Nasal cavity respiratory epithelium epithelial cell of viscerocranial mucosa (primary cell): ENCODE measurements around the gene ZNF580. TPM values are rescaled to one million over a fixed set of nuclear protein-coding genes. Genes with fewer than 3 reads are reported as not detected.

ENCODE experiments used
- total RNA-seq: library from RNA; depleted of rRNA; stranded (reverse); fragments of >200 nt; gene quantifications from 2 replicates; pipeline ENCODE4 v1.2.3, GENCODE V29; 2014

ZNF580 gene
- total RNA-seq, result 3.1 and 4.6 TPM in 2 replicates

DNA sequence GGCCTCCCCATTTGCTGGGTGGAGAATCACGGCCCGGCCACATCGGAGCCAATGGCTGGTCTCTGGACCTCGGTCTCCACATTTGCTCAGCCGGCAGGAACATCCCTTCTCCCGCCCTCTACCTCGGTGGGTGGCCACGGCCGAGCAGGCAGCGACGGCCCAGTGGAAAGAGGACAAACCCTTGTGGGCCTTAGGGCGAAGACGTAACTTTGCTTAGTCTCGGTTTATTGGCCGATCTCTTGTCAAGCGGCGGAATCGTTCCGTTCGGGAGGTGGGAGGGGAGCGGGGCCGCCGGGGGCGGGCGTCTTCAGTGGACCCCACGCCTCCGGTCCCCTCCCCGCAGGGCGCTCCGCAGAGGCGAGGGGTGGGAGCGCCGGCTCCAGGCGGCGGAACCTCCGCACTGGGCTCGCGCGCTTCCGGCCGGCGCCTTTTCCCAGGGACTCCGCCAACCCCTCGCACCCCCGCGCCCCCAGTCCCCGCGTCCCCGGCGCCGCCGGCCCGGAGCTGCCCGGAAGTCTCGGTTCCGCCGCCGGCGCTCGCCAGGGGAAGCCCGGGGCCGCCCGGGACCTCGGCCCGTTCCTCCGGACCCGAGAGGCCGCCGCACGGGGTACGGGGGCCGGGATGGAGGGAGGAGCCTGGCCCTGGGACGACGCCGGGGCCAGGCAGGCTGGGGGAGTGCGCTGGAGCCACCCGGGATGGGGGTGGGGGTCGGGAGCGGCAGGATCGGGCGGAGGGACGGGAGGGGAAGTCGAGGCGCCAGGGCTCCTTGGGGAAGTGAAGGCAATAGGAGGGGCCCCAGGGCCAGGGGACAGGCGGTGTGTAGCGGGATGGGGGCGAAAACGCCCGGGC lies at the start of gene ZNF580:
ZNF580 (plus strand) TSS at position 426 of the 849 bp plus-strand sequence. CDS start 1,507 bp downstream, outside the sequence.

GRCh38 chr19:55599468-55599841 lies 41.3 kb upstream of the ZNF580 start, which contains the start of gene FIZ1:
FIZ1 (minus strand) TSS chr19:55599517; CDS start chr19:55597865, 1,652 bp downstream.

GRCh38 chr19:55599842-55600661 lies 40.8 kb upstream of the ZNF580 start, which contains the start of gene ZNF524:
ZNF524 (plus strand) TSS chr19:55600288; CDS start chr19:55602113, 1,825 bp downstream.

GRCh38 chr19:55605637-55606470 lies 34.9 kb upstream of the ZNF580 start, which contains the start of gene ZNF865:
ZNF865 (plus strand) TSS chr19:55605647; CDS start chr19:55613619, 7,972 bp downstream.

GRCh38 chr19:55624109-55625003 lies 16.4 kb upstream of the ZNF580 start, which contains the start of gene ZNF784:
ZNF784 (minus strand) TSS chr19:55624566; CDS start chr19:55624561, 5 bp downstream.

DNA sequence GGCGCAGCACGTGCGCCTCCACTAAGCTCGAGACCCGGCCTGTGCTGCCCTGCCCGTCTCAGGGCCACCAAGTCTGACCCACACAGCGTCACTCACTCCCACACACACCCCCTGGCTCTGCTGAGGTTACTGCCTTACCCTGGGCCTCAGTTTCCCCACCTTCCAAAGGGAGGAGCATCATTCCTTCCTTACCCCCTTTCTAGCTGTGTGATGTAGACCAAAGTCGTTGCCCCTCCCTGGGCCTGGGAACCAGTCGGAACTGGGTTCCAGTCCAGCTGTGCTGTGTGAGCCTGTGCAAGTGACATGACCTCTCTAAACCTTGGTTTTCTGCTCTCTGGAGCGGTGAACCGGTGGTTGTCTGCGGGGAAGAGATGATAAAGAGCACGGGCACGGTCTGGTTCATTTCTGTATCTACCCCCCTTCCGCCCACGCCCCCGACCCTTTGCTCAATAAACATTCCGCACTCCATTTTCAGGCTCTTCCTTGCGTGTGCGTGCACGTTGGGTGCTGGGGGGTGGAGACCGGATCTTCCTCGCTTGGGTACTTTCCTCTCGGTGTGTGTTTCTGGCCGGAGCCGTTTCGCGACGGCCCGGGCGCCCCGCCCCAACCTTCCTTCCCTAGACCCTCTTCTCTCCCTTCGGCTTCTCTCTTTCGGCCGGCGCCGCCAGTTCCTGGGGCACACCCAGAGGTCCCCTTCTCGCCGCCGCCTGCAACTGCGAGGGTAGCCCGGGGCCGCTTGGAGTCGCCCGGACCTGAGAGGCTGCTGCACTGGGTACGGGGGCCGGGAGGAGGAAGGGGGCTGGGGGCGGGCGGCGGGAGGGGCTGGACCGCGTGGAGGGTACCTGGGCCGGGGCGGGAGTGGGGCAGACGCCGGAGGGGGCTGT lies 2.4 kb downstream of the ZNF580 start, which contains the start of gene ZNF581:
ZNF581 (plus strand) TSS at position 647 of the 884 bp plus-strand sequence. CDS start 923 bp downstream, outside the sequence.

GRCh38 chr19:55647732-55648584 lies 7.2 kb downstream of the ZNF580 start, which contains the start of gene CCDC106:
CCDC106 (plus strand) TSS chr19:55648212; CDS start chr19:55649047, 835 bp downstream.

DNA sequence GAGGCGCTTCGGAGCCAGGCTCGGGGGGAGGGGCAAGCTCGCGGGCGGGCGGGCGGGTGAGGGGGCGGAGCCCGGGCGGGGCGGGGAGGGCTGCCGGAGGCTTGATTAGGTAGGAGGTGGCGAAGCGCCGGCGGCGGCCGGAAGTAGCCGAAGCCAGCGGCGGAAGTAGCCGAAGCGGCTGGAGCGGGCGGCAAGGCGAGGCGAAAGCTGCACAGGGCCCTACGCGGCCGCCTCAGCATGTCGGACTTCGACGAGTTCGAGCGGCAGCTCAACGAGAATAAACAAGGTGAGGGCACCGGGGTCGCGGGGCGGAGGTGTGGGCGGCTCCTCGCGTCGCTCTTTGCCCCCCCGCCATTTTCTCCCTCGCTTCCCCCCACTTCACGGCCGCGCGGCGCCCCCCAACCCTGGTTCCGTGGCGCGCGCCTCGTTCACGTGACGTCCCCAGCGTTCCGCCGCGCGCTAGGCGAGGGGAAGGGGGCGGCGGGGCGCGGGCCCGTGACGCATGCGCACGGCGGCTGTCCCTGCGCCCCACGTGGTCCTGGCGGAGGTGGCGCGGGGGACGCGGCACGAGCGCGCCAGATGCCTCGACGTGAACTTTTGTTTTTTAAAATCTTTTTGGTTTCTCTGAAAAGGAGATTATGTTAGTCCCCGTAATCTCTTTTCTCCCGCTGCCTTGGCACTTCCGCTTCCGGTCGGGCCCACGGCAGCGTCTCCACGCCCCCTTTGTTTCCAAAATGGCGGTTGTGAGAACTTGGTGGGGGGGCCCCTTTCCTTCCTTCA lies 14.3 kb downstream of the ZNF580 start, which contains the start of gene U2AF2:
U2AF2 (plus strand) TSS at position 168 of the 780 bp plus-strand sequence; CDS start at position 238, 70 bp downstream.

GRCh38 chr19:55674841-55675660 lies 34.2 kb downstream of the ZNF580 start, which contains the start of gene EPN1:
EPN1 (plus strand) TSS chr19:55675226; CDS start chr19:55678628, 3,402 bp downstream.

Other genes with a start within 250 kb of the ZNF580 start
- 26.8 and 37.9 TPM in 2 replicates for gene UBE2S, start 233.2 kb upstream of the ZNF580 start, total RNA-seq
- not detected in 2 replicates for gene SHISA7, start 197.7 kb upstream of the ZNF580 start, total RNA-seq
- gene ISOC2, start 179.4 kb upstream of the ZNF580 start, total RNA-seq, result 34.8 and 39.6 TPM in 2 replicates
- not detected in 2 replicates for gene C19orf85, start 176.3 kb upstream of the ZNF580 start, total RNA-seq
- 1.4 and 4.4 TPM in 2 replicates for gene ZNF628, start 164.4 kb upstream of the ZNF580 start, total RNA-seq
- gene NAT14, start 155.8 kb upstream of the ZNF580 start, total RNA-seq, result 2.1 and 2.7 TPM in 2 replicates
- 0.36 TPM in 1 of 2 replicates, not detected in the other for gene SSC5D, start 152.6 kb upstream of the ZNF580 start, total RNA-seq
- gene SBK2, start 103.9 kb upstream of the ZNF580 start, total RNA-seq, result not detected in 2 replicates
- gene SBK3, start 95.5 kb upstream of the ZNF580 start, total RNA-seq, result not detected in 2 replicates
- gene ZNF579, start 60.2 kb upstream of the ZNF580 start, total RNA-seq, result 2.4 and 6.7 TPM in 2 replicates
- gene FIZ1, start 41.5 kb upstream of the ZNF580 start, total RNA-seq, result 4.8 and 5.4 TPM in 2 replicates
- 14.8 and 16.1 TPM in 2 replicates for gene ZNF524, start 40.7 kb upstream of the ZNF580 start, total RNA-seq
- gene ZNF865, start 35.4 kb upstream of the ZNF580 start, total RNA-seq, result 0.68 and 4.1 TPM in 2 replicates
- gene ZNF784, start 16.4 kb upstream of the ZNF580 start, total RNA-seq, result 4.1 and 5.1 TPM in 2 replicates
- 14.4 and 16.8 TPM in 2 replicates for gene ZNF581, start 2.6 kb downstream of the ZNF580 start, total RNA-seq
- 3.1 and 6.5 TPM in 2 replicates for gene CCDC106, start 7.2 kb downstream of the ZNF580 start, total RNA-seq
- 121 and 156 TPM in 2 replicates for gene U2AF2, start 14.0 kb downstream of the ZNF580 start, total RNA-seq
- 21.5 and 192 TPM in 2 replicates for gene EPN1, start 34.2 kb downstream of the ZNF580 start, total RNA-seq
- not detected in 2 replicates for gene NLRP9, start 97.4 kb downstream of the ZNF580 start, total RNA-seq
- gene RFPL4A, start 118.1 kb downstream of the ZNF580 start, total RNA-seq, result not detected in 2 replicates
- gene RFPL4AL1, start 128.1 kb downstream of the ZNF580 start, total RNA-seq, result not detected in 2 replicates
- gene NLRP11, start 191.0 kb downstream of the ZNF580 start, total RNA-seq, result not detected in 2 replicates
- gene NLRP4, start 195.5 kb downstream of the ZNF580 start, total RNA-seq, result not detected in 2 replicates